Stimulated activated CD8-positive, alpha-beta memory T cell treated with anti-CD3 and anti-CD28 coated beads, Interleukin-15, amount 100 ng/mL, for 1 hour (primary cell): ENCODE measurements around the gene PIAS4.
A peak's percentile ranks its signal among the peaks of the same experiment; 100 is the strongest.

ENCODE experiments used
- DNase-seq: peaks from one replicate; pipeline ENCODE4 v3.0.0-alpha.2; 2020; ENCODE audit warnings: low read depth

PIAS4 gene

DNA sequence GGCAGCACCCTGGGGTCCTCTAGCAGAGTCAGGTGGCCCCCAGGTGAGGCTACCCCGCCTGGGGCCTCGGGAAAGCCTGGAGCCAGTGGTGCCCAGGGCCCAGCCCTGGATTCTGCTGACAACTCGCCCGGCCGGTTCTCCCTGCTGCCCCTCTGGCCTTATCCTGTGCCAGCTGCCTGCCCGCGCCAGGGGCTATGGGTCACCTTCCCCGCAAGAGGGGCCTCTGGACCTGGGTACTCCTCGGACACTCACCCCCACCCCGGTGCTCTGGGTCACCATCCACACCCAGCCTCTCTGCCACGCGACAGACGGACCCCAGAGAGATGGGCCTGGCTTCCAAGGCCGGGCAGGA, 35.2 kb downstream of the PIAS4 start:
- no peak for DNase-seq

DNA sequence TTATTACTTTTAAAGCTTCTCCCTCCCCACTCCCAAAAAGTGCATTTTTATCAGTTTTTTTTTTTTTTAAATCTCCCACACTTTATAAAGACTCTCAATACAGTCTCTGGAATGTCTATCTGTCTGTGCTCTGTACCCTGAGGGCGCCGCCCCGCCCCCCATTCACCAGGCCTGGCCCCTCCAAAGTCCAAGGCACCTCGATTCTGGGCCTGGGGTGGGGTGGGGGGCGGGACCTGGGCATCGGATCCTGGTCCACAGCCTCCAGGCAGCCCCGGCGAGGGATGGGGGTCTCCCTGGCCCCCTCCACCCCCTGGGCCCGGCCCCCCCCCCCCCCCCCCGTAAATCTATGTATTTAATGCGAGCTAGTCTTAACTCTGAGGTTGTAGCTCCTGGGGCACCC, 35.9 kb downstream of the PIAS4 start:
- no peak for DNase-seq

DNA sequence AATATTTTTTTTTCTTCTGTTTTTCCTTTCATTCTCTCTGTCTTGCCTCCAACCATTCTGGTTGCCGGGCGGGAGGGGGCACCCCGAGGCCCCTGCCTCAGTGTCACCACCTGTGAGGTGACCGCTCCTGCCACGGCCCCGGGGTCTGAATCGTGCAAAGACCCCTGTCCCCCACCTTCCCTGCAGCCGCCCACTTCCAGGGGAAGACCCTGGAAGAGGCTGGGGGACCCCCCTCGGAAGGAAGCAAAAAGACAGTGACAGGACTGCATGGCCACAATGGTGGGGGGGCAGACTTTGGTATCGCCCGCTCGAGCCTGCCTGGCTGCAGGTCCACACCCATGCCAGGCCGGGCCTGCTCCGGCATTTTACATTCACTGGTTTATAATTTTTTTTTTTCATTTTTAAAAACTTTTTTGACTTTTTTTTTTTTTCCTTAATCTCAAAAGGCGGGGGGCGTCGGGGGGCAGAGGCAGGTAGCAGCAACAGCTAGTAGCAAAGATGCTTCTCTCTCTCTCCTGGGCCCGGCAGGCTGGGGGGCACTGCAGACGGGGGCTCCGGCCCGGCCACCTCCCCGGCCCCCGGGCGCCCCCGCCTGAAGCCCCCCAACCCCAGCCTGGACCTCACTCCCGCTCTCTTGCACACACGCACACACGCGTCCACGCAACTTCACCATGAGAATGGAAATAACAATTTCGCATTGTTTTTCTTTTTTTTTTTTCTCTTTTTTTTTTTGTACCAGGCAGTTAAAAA, 36.6 kb downstream of the PIAS4 start:
- DNase-seq: no peak

DNA sequence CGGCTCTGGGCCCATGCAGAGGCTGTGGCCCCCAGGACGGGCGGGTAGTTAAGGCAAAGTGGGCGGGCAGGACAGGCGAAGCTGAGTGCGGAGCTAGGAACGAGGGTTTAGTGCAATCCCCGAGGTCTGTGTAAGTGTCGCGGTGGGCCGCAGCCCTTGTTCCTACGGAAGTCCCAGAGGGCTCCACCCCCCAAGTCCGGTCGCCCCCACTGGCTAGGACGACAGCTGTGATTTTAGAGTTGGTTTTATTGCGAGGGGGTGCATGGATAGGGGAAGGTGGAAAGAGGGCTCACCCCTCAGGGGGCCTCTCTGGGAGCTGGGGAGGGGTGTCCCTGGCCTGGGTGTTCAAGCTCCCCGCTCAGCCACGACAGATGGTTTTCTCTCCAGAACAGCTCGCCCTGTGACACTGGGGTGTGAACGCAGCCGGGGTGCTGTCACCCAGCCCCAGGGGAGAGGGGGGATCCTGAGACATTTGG, 37.5 kb downstream of the PIAS4 start:
- DNase-seq: no peak

DNA sequence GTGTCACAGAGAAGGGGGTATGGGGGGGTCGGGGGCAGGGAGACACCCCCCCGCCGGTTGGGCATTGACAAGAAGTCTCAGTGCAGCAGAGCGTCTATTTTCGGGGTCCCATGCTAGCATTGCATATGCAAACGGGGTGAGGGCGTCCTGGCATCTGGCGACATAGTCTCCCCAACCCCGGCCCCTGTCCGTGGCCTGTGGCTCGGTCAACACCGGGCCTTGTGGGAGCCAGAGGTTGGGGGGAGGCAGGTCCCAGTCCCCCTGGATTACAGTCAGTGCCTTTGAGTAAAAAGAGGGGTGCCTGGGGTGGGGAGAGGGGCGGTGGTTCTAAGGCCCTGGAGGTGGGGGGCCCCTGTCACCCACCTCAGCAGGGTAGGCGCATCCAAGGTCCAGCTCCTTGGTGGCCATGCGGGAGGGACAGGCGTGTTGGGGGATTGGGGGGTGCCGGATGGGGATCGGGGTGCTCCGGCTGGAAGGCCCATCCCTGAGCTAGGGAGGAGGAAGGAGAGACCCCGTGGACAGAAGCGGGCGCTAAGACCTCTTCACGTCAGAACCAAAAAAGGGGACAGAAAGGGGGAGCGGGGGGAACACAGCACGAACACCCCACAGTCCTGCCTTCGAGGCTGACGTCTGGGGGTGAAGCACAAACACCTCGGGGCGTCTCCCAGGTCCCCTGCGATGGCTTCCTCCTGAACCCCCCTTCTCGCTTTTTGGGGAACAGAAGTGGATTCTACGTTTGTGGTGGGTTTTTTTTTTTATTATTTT, 38.2 kb downstream of the PIAS4 start:
- DNase-seq: no peak

DNA sequence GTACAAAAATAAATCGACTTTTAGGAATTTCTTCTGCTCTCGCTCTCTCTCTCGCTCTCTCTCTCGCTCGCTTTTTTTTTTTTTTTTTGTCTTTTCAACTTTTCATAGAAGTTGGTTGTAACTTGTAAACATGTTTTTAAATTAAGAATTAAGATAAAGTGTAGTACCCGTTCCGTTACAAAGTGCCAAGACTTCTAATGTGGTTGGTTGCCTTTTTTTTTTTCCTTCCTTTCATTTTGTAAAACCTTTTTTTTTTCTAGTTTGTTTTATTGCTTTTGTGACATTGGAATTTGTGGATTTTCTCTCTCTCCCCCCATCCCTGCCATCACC, 38.8 kb downstream of the PIAS4 start:
- DNase-seq: no peak

DNA sequence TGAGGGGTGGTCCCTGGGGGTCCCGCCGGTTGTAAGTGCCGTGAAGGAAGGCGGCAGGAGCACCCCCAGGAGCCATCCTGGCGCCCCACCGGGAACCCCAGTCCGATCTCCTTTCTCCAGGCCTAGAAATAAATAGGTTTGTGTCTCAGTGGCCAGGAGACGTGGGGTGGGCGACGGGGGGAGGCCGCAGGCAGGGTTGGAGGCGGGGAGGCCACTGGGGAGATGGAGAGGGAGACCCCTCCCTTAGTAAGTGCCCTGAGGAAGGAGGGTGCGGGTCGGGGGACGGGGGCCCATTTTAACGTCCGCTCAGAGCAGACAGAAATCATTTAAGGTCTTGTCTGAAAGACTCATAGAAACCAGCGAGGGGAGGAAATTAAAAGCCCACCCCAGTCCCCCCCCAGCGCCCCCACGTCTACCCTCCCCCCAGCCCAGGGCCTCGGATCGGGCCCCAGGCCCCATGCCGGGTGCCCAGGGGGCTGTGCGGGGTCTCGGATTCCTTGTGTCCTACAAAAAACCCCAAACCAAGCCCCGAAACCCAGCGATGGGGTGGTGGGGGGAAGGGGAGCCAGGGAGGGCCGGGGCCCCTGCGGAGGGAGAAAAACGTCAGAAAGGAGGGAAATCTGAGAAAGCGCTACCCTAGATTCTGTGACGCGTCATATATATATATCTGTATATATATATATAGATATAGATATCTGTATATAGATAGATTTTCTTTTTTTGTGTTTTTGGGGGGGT, 39.6 kb downstream of the PIAS4 start:
- DNase-seq: no peak

DNA sequence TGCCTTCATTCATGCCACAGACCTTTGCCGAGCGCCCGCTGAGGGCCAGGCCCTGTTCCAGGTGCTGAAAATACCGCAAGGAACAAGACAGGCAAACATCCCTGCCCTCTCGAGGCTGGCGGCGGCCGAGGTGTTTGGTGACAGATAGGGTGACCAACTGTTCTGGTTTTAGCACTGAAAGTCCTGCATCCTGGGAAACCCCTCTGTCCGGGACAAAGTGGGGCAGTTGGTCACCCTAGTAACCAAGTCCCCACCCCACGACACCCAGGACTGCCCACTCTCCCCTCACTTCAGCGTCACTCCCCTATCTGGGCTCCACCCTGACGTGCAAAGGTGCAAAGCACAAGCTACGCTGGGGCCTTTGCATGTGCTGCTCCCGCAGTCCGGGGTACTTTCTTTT, 41.9 kb downstream of the PIAS4 start:
- no peak for DNase-seq

DNA sequence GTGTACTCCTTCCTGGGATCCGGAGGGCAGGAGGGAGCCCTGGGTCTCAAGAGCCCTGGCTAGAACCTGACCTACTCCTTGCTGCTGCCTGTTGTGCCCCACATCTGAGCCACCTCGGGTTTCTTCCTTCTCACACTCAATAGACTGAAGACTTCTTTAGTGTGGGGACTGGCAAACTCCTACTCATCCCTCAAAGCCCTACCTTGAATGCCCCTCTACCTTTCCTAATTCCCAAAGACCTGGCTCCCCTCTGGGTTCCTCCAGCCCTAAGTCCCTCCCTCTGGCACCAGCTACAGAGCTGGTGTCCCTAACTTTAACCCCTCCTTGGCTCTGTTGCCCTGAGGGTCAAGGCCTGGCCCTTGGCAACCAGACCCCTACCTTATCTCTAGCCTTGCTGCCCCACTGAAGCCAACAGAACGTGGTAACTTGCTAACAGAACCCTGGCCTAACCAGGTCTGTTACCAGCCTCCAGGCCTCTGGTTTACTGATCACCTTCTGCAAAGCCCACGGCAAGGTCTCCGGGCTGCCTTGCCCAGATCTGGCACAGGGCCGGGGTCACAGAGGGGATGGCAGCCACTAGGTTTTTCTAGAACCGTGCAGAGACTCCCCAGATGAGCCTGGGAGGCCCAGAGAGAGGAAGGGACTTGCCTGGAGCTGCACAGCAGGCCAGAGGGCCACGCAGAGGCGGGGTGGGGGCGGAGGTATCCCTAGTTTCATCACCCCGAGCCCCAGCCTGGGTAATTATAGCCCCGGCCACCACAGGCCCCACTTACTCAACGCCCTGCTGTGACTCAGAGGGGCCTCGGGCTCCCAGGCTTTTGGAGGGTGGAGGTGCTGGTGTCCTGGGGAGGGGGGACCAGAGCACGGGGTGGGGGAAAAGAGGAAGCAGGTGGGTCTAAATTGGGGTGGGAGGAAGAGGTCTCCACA, 43.9 kb downstream of the PIAS4 start:
- no peak for DNase-seq

DNA sequence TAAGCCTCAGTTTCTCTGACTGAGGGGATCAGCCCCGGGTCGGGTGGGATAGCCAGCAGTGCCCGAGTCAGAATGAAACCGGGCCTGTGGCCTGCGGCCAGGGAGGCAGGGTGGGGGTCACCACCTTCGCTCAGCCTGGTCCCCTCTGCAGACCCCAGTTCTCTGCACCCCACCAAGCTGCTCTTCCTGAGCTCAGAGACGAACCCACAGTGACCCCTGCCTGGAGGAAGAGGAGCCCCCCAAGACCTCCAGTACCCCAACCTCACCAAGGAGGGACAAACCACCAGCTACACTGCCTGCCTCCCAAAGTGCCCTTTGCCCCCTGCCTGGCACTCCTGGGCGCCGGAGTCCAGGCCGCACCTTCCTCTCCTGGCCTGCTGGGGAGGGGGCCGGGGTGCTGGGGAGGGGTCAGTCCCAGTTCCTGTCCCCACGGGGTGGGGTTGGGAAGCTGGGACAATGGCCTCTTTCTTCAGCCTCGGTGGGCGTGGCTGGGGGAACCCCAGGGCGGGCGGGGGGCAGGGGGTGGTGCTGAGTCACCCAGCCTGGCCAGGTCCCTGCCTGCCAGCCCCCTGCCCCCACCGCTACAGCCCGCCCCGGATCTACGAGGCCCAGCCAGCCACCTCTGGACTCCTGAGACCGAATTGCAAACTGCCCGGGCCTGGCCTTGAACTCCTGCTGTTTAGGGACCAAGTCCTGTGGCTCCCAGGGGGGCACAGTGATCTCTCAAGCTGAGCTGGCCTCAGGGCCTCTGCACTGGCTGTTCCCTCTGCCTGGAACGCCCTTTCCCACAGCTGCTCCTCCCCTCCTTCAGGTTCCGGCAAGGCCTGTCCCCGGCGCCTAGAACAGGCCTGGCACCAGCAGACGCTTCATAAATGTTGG, 44.8 kb downstream of the PIAS4 start:
- DNase-seq: no peak

DNA sequence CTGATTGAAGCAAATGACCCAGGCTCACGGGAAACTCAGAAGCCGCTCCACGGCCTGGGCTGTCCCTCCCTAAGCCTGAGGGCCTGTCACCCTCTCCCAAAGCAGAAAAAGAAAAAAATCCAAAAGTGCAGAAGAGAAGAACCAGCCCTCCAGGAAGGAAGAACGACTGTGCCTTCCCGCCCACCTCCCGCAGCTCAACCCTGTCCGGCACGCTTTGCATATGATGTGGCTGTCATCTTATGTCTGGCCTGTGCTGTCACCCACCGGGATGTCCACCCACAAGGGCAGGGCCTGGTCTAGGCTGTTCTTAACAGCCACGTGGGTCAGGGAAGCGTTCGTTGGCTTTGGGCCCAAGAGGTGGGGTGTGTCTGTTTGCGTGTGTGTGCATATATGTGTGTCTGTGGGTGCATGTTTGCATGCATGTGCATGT, 45.5 kb downstream of the PIAS4 start:
- DNase-seq: no peak

DNA sequence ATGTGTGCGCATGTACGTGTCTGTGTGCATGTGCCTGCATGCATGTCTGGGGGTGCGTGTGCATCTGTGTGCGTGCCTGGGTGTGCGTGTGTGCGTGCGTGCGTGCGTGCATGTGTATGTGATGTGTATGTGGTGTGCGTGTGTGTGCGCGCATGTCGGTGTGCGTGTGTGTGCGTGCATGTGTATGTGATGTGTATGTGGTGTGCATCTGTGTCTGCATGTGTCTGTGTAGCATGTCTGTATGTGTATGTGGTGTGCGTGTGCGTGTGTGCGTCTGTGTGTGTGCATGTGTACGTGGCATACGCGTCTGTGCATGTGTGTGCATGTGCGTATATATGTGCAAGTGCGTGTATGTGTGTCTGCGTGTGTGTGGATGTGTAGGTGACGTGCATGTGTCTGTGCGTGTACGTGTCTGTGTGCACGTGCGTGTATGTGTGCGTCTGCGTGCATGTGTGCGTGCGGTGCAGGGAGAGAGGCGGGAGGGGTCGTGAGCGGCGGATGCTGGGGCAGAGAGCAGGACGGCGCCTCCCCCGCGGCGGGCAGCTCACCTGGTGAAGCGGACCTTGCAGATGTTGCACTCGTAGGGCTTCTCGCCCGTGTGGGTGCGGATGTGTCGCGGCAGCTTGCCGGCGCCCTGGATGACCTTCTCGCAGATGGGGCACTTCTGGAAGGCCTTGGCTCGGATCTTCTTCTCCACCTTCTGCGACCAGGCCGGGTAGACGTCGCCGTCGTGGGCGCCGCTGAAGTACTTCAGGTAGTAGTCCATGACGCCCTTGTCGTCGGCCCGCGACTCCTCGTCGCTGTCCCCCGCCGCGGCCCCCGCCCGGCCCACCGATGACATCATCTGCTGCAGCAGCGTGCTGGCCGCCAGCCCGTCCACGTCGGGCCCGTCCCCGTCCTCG, 46.1 kb downstream of the PIAS4 start:
- DNase-seq: no peak

DNA sequence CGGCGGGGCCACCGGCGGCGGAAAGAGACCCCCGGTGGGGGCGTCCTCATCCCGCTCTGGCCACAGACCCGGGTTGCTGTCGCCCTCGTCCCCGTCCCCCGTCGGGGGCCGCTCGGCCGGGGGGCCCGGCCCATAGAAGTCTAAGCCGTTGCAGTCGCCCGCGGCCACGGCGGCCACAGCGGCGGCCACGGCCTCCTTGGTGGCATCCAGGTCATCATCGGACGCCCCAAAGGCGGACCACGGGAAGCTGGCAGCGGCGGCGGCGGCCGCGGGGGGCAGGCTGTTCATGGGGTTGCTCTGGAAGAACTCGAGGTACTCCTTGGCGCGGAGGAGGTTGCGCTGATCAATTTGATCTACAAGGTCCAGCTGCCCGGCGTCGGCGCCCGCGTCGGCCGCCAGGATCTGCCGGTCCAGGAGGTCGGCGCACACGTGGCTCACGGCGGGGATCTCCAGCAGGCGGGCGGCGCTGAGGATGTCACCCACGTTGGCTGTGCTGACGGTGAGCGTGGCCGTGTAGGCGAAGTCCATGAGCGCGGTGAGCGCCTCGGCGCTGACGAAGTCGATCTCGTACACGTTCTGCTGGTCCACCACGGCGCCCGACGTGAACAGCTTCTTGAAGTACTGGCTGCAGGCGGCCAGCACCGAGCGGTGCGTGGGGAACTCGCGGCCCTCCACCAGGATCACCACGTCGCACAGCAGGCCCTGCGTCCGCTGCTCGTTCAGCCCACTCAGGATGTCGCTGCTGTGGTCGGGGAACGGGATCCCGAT, 47.1 kb downstream of the PIAS4 start:
- no peak for DNase-seq

DNA sequence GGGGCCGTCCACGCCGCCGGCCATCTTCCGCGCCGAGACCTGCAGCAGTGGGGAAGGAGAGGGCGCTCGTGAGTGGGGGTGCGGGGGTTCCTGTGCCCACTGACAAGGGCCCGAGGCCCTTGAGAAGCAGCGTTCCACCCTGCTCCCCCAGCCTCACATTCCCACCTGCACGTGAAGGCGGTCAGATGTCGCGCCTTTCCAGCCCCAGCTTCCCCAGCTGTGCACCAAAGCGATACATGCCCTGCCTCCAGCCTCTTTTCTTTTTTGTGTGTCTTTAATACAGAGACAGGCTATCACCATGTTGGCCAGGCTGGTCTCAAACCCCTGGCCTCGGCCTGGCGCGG, 47.6 kb downstream of the PIAS4 start:
- DNase-seq: no peak

DNA sequence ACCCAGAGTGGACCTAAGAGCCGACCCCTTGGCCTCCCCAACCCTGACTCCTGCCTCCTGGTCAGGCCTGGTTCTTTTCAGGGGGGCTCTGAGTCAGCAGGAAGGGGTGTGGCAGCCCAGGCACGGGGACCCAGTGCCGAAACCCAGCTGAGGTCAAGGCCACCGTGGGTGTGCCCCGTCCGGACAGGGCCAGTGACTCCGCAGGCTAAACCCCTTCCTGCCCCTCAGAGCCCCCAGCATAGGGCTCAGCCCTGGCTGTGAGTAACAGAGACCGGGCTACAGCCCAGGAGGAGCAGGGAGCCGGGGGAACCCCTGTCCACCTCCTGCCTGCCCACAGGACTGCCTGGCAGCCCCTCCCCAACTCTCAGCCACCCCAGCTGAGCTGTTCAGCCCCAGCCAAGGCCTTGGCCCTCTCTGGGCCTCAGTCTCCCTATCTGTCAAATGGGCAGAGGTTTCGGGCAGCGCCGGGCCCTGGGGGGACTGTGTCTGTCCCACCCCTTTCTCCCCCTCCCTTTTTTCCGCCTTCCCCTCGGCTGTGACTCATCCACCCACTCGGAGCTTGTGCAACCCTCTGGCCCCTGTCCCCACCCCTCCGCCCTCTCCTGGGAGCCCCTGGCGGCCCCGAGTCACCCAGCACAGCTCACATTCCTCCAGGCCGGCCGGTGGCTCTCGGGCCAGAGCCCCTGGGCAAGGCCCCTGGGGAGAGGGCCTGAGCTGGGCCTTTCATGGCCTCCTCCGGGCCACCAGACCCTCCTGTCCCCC, 50.6 kb downstream of the PIAS4 start:
- peak; percentile 19 for DNase-seq

DNA sequence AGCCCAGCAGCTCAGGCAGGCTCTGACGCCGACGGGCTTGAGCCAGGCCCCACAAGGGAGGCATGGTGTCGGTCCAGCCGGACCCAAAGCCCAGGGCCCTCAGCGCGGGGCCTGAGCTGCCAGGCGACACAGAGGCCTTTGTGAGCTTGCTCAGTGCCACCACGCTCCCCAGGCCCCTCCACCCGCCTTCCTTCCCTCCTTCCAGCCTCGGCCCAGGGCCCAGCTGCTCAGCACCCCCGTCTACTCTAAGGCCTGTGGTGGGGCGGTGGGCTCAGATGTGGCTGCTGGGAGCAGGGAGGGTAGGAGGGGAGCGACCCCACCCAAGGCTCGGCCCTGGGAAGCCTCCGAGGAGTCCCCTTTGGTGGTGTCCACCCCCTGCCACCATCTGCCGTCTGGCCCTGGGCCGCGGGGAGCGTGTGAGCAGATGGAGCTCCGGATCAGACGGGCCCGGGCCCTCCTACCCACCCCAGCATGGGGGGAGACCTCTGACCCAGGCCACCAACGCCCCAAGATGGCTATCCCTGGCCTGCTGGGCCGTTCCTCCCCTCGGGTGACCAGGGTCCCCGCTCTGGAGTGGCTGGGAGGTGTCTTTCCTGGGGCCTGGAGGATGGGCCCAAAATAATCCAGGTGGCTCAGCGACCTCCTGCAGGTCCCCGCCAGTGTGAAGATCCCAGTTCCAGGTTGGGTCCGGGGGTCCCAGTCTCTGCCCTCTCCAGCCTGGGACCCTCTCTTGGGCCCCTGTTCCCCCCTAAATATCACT, 51.3 kb downstream of the PIAS4 start:
- no peak for DNase-seq

DNA sequence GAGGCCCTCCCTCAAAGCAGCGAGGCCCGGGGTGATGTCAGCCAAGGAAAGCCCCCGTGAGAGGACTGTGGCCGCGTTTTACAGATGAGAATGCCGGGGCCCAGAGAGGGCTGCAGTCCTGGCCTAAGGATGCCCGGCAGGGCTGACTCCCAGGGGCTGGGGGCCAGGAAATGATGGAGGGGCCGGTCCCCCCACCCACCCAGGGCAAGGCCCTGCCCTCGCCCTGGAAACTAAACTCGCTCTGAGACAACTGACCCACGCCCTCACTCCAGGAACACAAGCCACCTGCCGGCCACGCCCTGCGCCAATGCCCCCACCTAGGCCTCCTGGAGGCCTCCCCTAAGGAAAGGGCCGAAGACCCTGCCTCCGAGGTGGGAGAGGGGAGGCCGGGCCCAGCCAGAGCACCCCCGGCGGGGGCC, 51.9 kb downstream of the PIAS4 start:
- no peak for DNase-seq
